ENCODE measurements around the gene PRMT7. TPM values are rescaled to one million over a fixed set of nuclear protein-coding genes. Genes with fewer than 3 reads are reported as not detected.

The PRMT7 gene
- total RNA-seq, 2 experiments from 2014 or later: 80.4 to 85.1 TPM

DNA sequence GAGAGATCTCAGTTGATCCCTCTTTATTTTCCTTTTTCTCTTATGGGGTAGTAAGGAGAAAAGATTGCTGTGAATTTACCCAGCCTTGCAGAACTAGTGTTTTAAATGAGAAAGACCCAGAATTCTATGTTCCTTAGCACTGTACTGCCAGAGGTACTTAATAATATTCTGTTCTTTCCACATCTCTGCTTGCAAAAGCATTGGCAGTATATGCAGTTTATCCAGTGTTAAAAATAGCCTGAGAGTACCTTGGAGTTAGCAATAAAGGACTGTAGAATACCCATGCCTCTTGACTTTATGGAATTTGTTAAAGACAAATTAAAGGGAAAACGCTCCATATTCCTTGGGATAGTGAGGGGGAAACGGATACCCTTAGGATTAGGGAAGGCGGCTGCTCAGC is 34.6 kb upstream of the PRMT7 start:
- Histone ChIP-seq H3K27ac (ENCODE audit: low read depth, low read length, poor library complexity, severe bottlenecking) (peak overlapping the region; percentile 79), H2AFZ (ENCODE audit: low read length) (no peak overlapping the region), H3K79me2 (ENCODE audit: insufficient read depth, low read depth, low read length) (peaks cover 69% of the 10 kb centered on the region), H3K4me1 (ENCODE audit: insufficient read depth, low read length, poor library complexity, severe bottlenecking) (peaks cover 76% of the 10 kb centered on the region), H3K9me3 (ENCODE audit: low read length) (no peaks in the 10 kb centered on the region), H3K4me2 (ENCODE audit: low read length) (peak overlapping the region; percentile 62), H3K36me3 (ENCODE audit: insufficient read depth, low read length) (peaks cover 71% of the 10 kb centered on the region), H3K9me2 (ENCODE audit: insufficient read depth, low read length) (no peaks in the 10 kb centered on the region), H3K4me3 (ENCODE audit: low read depth, low read length, poor library complexity, severe bottlenecking) (no peak overlapping the region), H4K20me1 (ENCODE audit: insufficient read depth, low read length) (no peaks in the 10 kb centered on the region)
- CTCF ChIA-PET (ENCODE audit: unreplicated experiment): no interaction called here
- DNase-seq (ENCODE audit: low spot score): no peak
- POLR2A ChIA-PET: interaction anchor here (1.0 to 2.0 kb wide), 3 partner anchors 10 to 12 kb away, joined by 3 to 10 read pairs (median 3); partner anchors contain the start of gene SLC7A6
- intact Hi-C loops (cut with micrococcal nuclease; ENCODE audit: unreplicated experiment): no loop called here
- BruUV-seq (replicated peaks): no TSS peak
- TF ChIP-seq, protein P1, sequence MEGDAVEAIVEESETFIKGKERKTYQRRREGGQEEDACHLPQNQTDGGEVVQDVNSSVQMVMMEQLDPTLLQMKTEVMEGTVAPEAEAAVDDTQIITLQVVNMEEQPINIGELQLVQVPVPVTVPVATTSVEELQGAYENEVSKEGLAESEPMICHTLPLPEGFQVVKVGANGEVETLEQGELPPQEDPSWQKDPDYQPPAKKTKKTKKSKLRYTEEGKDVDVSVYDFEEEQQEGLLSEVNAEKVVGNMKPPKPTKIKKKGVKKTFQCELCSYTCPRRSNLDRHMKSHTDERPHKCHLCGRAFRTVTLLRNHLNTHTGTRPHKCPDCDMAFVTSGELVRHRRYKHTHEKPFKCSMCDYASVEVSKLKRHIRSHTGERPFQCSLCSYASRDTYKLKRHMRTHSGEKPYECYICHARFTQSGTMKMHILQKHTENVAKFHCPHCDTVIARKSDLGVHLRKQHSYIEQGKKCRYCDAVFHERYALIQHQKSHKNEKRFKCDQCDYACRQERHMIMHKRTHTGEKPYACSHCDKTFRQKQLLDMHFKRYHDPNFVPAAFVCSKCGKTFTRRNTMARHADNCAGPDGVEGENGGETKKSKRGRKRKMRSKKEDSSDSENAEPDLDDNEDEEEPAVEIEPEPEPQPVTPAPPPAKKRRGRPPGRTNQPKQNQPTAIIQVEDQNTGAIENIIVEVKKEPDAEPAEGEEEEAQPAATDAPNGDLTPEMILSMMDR (conservative IDR thresholded peaks at IDR 0.05; ENCODE audit: low read length): no peak
- no peak for TF ChIP-seq EZH2phosphoT487 (IDR thresholded peaks at IDR 0.05; ENCODE audit: borderline replicate concordance, low read depth, low read length)

DNA sequence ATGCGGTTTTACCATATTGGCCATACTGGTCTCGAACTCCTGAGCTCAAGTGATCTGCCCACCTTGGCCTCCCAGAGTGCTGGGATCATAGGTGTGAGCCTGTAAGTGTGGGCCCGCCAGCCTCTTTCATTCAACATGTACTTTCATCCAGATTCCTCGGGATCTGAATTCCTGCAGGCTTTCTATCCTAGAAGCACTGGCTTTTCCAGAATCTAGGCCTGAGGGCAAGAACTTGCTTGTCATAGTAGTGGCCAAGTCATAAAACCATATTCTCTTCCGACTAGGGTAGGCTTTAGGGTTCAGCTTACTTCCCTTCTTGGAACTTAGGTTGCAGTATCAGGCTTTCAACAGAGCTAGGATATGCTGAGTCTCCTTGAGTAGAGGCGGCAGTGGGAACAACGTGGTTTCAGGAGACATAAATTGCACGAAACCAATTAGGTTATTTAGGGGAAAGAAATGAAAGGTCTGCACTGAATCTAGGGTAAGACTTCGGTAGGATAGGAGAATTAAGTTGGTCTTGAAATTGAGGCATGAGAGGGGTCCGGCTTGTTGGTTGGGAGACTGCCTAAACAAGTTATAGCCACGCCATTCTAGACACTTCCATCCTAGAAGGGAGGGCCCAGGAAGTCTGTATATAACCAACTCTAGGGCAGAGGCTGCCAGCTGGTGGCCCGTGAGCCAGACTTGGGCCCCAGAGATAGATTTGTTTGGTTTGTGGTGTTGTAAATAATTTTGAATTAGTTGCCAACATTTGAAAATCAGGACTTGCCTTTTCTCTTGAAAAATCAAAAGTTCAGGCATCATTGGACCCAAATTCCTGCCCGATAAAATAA is 30.9 kb upstream of the PRMT7 start:
- H3K9me2 ChIP-seq (ENCODE audit: insufficient read depth, low read length): no peaks in the 10 kb centered on the region
- TF ChIP-seq EZH2phosphoT487 (IDR thresholded peaks at IDR 0.05; ENCODE audit: borderline replicate concordance, low read depth, low read length): no peak
- TF ChIP-seq, protein P1 (conservative IDR thresholded peaks at IDR 0.05; ENCODE audit: low read length): peak; percentile 30; the same call in 1 of the 2 replicates
- peak; percentile 59 for DNase-seq (ENCODE audit: low spot score)
- H3K79me2 ChIP-seq (ENCODE audit: insufficient read depth, low read depth, low read length): peaks cover 48% of the 10 kb centered on the region
- H4K20me1 ChIP-seq (ENCODE audit: insufficient read depth, low read length): no peaks in the 10 kb centered on the region
- BruUV-seq (replicated peaks): no TSS peak
- no peak overlapping the region for H2AFZ ChIP-seq (ENCODE audit: low read length)
- intact Hi-C loops (cut with micrococcal nuclease; ENCODE audit: unreplicated experiment): no loop called here
- H3K27ac ChIP-seq (ENCODE audit: low read depth, low read length, poor library complexity, severe bottlenecking): peak overlapping the region; percentile 97
- H3K9me3 ChIP-seq (ENCODE audit: low read length): no peaks in the 10 kb centered on the region
- peaks cover 75% of the 10 kb centered on the region for H3K4me1 ChIP-seq (ENCODE audit: insufficient read depth, low read length, poor library complexity, severe bottlenecking)
- peak overlapping the region; percentile 44 for H3K4me3 ChIP-seq (ENCODE audit: low read depth, low read length, poor library complexity, severe bottlenecking)
- ChIA-PET POLR2A (interaction anchor here (0.6 to 1.9 kb wide), 10 partner anchors 10 to 188 kb away, joined by 3 to 8 read pairs (median 4); partner anchors contain the start of genes PRMT7 and SLC7A6OS), CTCF (ENCODE audit: unreplicated experiment) (interaction anchor here (0.7 kb wide), 1 partner anchor 23 kb away, joined by 3 read pairs; no protein-coding TSS in a partner anchor)
- H3K4me2 ChIP-seq (ENCODE audit: low read length): peak overlapping the region; percentile 91
- peaks cover 54% of the 10 kb centered on the region for H3K36me3 ChIP-seq (ENCODE audit: insufficient read depth, low read length)

All from OCI-LY7 (cell line).